Heart right ventricle (tissue), 16 donors: Measurements from ENCODE around the gene FBXL4. TPM values are rescaled to one million over a fixed set of nuclear protein-coding genes. Genes with fewer than 3 reads are reported as not detected.

Source experiments
- ATAC-seq, 8 donors: fragments of 200-7000 bp; cut with Tn5 transposase; one replicate each; pipeline ENCODE4 v1.9.1; 2020; ENCODE audit warnings: mild to moderate bottlenecking in 8 of 8, moderate library complexity in 8 of 8, moderate number of reproducible peaks in 1 of 8
- DNase-seq, 2 donors: peaks; one replicate each; pipeline ENCODE4 v3.0.0-alpha.2; 2020
- H3K27ac ChIP-seq, 10 donors: fragments of 200-600 bp; sonication (generic) in 2 of 10; one replicate each; pipeline versions ENCODE4 v1.5.0 to v1.8.0; 2020 to 2022; ENCODE audit warnings: mild to moderate bottlenecking in 3 of 10
- H3K27me3 ChIP-seq, 7 donors: fragments of 200-600 bp; one replicate each; pipeline ENCODE4 v1.8.0; 2021 to 2022; ENCODE audit warnings: mild to moderate bottlenecking in 2 of 7
- H3K36me3 ChIP-seq, 9 donors: fragments of 200-600 bp; sonication (generic) in 1 of 9; one replicate each; pipeline versions ENCODE4 v1.5.0 to v1.8.0; 2020 to 2022; ENCODE audit warnings: mild to moderate bottlenecking in 2 of 9
- H3K4me1 ChIP-seq, 9 donors: fragments of 200-600 bp; sonication (generic) in 1 of 9; one replicate each; pipeline versions ENCODE4 v1.5.0 to v1.8.0; 2020 to 2022; ENCODE audit warnings: mild to moderate bottlenecking in 4 of 9
- H3K4me3 ChIP-seq, 10 donors: fragments of 200-600 bp; sonication (generic) in 2 of 10; one replicate each; pipeline versions ENCODE4 v1.5.0 to v1.8.0; 2020 to 2022; ENCODE audit warnings: mild to moderate bottlenecking in 7 of 10, moderate library complexity in 2 of 10
- H3K9me3 ChIP-seq, 11 donors: fragments of 200-600 bp in 10 of 11; sonication (generic) in 2 of 11; one replicate each; pipeline versions ENCODE4 v1.5.0 to v1.8.0; 2013 to 2022; ENCODE audit warnings: mild to moderate bottlenecking in 2 of 11, control low read depth in 1 of 11, moderate library complexity in 1 of 11
- WGBS, 2 donors: extraction: QIAGEN DNeasy Blood & Tissue Kit; methylation state at CpG; one replicate each; pipeline ENCODE4 v1.1.7; 2013; ENCODE audit warnings: inconsistent platforms in 1 of 2; 5-methylcytosine and 5-hydroxymethylcytosine counted together
- intact Hi-C, 10 donors: fragments of 100-400 bp; cut with DNase I; formaldehyde crosslinking; loops; one replicate each; pipeline versions ENCODE4 v1.11.1 to v1.14.2; 2022
- polyA plus RNA-seq, 2 donors: library from polyadenylated mRNA; stranded (reverse); fragments of 200-250 nt; gene quantifications; one replicate each; pipeline ENCODE4 v1.2.3, GENCODE V29; 2013
- total RNA-seq, 10 donors: library from RNA; stranded (reverse); fragmentation: NEBNext Ultra II Directional in 3 of 10; extraction: Animal tissue kit (Norgen Biotek cat#: 25700) in 3 of 10; gene quantifications; one replicate each; pipeline versions ENCODE4 v1.2.1 to v1.2.4, GENCODE V29; 2021 to 2023
- TF ChIP-seq, protein P1 (sequence below), 9 donors: fragments of 200-600 bp; sonication (generic) in 2 of 9; IDR thresholded peaks; one replicate each; pipeline versions ENCODE4 v1.5.0 to v1.8.0; 2021 to 2022; ENCODE audit warnings: antibody characterized with exemption in 9 of 9, mild to moderate bottlenecking in 5 of 9, moderate library complexity in 1 of 9
- donor health status: Arrhythmogenic right ventricular cardiomyopathy.
- donor health status: ischemic (EF 13 %, LVEDD 7.1; RV severe dilation, severe dysfunction).
- donor health status: healthy with polysubstance abuse.
- donor health status: DM: no; HTN: yes; CAD: no.
- donor health status: DM: no; HTN: no; CAD: no.
- donor health status: ischemic (EF 25% LVEDD 6.9; RV normal size, moderate dysfunction).
- donor health status: ischemic (EF 25% LVEDD 5.7; RV mildly dilated, moderate dysfunction).
- donor health status: healthy.
- donor health status: DM: yes; HTN: yes; CAD: no.
- donor health status: Ischemic cardiomyopathy.
- donor health status: ischemic (EF 35%, LVEDD 5.7; RV mildly dilated, moderate dysfunction).
- donor health status: nonischemic (EF 11% LVEDD 7.7; RV severe dilation, severe dysfunction).
- donor health status: DM: yes; HTN: yes; CAD: no.
- donor health status: PGD.
- donor health status: ischemic (EF 29% LVEDD 5.4; RV normal size, mild dysfunction).
- donor health status: nonischemic (EF 23%, LVEDD 6.1; RV moderate dilation, normal function).

The FBXL4 gene
- total and polyA plus RNA-seq, 12 donors: 2.6 to 20.8 (median 17.0) TPM

DNA sequence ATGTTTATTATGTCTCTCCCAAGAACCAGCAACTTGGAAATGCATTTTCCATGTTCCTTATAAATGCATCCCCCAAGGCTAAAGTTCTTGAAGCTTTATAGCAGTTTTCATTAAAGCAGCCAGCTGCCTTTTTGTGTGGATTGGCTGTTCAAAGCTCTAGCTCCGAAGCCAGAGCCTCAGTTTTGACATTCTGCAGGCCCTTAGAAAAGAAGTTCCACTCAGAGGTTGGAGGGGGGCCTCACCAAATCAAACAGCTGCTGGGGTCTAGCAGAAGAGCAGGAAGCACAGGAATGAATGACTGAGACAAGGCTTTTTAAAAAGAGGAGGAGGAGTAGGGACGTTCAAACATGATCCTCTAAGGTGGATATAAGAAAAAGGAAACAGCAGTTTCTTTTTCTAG, 117.6 kb downstream of the FBXL4 start:
- ATAC-seq (no peak), DNase-seq (no peak)
- Histone ChIP-seq H3K36me3 (no peaks in the 10 kb centered on the region), H3K4me1 (peaks cover 15 to 62% (median 49%) of the 10 kb centered on the region in 9 donors), H3K4me3 (no peak overlapping the region), H3K27ac (no peak overlapping the region), H3K27me3 (peaks cover 49 to 100% (median 99%) of the 10 kb centered on the region in 7 donors), H3K9me3 (no peaks in the 10 kb centered on the region)
- WGBS, 2 donors: 18 to 27% methylated on average over 2 of the region's 2 CpGs
- TF ChIP-seq, protein P1, sequence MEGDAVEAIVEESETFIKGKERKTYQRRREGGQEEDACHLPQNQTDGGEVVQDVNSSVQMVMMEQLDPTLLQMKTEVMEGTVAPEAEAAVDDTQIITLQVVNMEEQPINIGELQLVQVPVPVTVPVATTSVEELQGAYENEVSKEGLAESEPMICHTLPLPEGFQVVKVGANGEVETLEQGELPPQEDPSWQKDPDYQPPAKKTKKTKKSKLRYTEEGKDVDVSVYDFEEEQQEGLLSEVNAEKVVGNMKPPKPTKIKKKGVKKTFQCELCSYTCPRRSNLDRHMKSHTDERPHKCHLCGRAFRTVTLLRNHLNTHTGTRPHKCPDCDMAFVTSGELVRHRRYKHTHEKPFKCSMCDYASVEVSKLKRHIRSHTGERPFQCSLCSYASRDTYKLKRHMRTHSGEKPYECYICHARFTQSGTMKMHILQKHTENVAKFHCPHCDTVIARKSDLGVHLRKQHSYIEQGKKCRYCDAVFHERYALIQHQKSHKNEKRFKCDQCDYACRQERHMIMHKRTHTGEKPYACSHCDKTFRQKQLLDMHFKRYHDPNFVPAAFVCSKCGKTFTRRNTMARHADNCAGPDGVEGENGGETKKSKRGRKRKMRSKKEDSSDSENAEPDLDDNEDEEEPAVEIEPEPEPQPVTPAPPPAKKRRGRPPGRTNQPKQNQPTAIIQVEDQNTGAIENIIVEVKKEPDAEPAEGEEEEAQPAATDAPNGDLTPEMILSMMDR (IDR thresholded peaks at IDR 0.05): no peak
- intact Hi-C loops: no loop called here

GRCh38 chr6:98828941-98829411, 118.8 kb downstream of the FBXL4 start:
- WGBS, 2 donors: 5 to 14% methylated on average over 14 of the region's 14 CpGs
- DNase-seq: no peak
- Histone ChIP-seq H3K36me3 (no peaks in the 10 kb centered on the region), H3K9me3 (no peaks in the 10 kb centered on the region), H3K27ac (no peak overlapping the region), H3K4me3 (no peak overlapping the region), H3K27me3 (peaks cover 55 to 100% (median 100%) of the 10 kb centered on the region in 7 donors), H3K4me1 (peaks cover 15 to 62% (median 48%) of the 10 kb centered on the region in 9 donors)
- ATAC-seq: no peak
- intact Hi-C loops: no loop called here
- TF ChIP-seq, protein P1 (IDR thresholded peaks at IDR 0.05): no peak

- no peak overlapping the region for H3K27ac ChIP-seq
- H3K4me1 ChIP-seq: peaks cover 15 to 56% (median 41%) of the 10 kb centered on the region in 9 donors
- intact Hi-C loops: no loop called here
- 9% methylated on average over 12 of the region's 12 CpGs for WGBS, 2 donors
- TF ChIP-seq, protein P1 (IDR thresholded peaks at IDR 0.05): no peak
- H3K4me3 ChIP-seq: no peak overlapping the region
- ATAC-seq (no peak), DNase-seq (no peak)
- H3K36me3 ChIP-seq: no peaks in the 10 kb centered on the region
- no peaks in the 10 kb centered on the region for H3K9me3 ChIP-seq
- peaks cover 55 to 100% (median 100%) of the 10 kb centered on the region in 7 donors for H3K27me3 ChIP-seq
These were observed 119.4 kb downstream of the FBXL4 start for GRCh38 chr6:98828211-98828788.

GRCh38 chr6:98827295-98828159, 120.2 kb downstream of the FBXL4 start:
- peaks cover 7 to 48% (median 33%) of the 10 kb centered on the region in 9 donors for H3K4me1 ChIP-seq
- DNase-seq: no peak
- TF ChIP-seq, protein P1 (IDR thresholded peaks at IDR 0.05): no peak
- H3K9me3 ChIP-seq: no peaks in the 10 kb centered on the region
- no peaks in the 10 kb centered on the region for H3K36me3 ChIP-seq
- H3K27me3 ChIP-seq: peaks cover 54 to 100% (median 100%) of the 10 kb centered on the region in 7 donors
- intact Hi-C loops: no loop called here
- WGBS, 2 donors: 2 to 5% methylated on average over 44 of the region's 44 CpGs
- H3K4me3 ChIP-seq: peak overlapping the region in 1 of 10 donors; percentile 11
- peak in 3 of 8 donors; percentile 27 to 48 (median 33) for ATAC-seq
- H3K27ac ChIP-seq: no peak overlapping the region
